Measurements from ENCODE around the gene ATP13A1.

DNA sequence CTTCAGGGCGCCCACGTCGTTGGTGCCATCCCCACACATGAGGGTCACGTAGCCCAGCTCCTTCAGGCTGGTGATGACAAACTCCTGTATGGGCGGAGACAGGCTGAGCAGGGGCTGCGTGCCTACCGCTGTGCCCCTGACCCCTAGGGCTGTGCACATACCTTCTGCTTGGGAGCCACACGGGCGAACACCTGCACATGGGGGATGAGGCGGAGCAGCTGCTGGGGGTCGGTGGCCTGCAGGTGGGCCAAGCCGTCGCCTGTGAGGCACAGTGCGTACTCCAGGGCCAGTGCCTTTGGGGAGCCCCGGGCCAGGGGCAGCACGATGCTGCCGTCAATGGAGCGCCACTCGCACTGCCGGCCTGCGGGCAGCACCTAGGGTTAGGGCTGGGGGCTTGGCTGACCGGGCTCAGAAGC lies 13.9 kb downstream of the ATP13A1 start:
- TF ChIP-seq, protein P1, sequence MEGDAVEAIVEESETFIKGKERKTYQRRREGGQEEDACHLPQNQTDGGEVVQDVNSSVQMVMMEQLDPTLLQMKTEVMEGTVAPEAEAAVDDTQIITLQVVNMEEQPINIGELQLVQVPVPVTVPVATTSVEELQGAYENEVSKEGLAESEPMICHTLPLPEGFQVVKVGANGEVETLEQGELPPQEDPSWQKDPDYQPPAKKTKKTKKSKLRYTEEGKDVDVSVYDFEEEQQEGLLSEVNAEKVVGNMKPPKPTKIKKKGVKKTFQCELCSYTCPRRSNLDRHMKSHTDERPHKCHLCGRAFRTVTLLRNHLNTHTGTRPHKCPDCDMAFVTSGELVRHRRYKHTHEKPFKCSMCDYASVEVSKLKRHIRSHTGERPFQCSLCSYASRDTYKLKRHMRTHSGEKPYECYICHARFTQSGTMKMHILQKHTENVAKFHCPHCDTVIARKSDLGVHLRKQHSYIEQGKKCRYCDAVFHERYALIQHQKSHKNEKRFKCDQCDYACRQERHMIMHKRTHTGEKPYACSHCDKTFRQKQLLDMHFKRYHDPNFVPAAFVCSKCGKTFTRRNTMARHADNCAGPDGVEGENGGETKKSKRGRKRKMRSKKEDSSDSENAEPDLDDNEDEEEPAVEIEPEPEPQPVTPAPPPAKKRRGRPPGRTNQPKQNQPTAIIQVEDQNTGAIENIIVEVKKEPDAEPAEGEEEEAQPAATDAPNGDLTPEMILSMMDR (IDR thresholded peaks at IDR 0.05), result no peak
- TF ChIP-seq POLR2A (IDR thresholded peaks at IDR 0.05), result no peak
